Suprapubic skin (tissue), 4 donors: Measurements from ENCODE around the gene HBP1. TPM values are rescaled to one million over a fixed set of nuclear protein-coding genes. Genes with fewer than 3 reads are reported as not detected.

Experiments used
- DNase-seq, 2 donors: peaks; one replicate each; pipeline ENCODE4 v3.0.0-alpha.2; 2019; ENCODE audit warnings: low spot score in 2 of 2
- H3K27ac ChIP-seq: fragments of 200-600 bp; sonication (generic); one replicate; pipeline ENCODE4 v1.5.1; 2019
- H3K27me3 ChIP-seq: fragments of 200-600 bp; sonication (generic); one replicate; pipeline ENCODE4 v1.5.1; 2019
- H3K36me3 ChIP-seq: fragments of 200-600 bp; sonication (generic); one replicate; pipeline ENCODE4 v1.5.1; 2019
- H3K4me1 ChIP-seq: fragments of 200-600 bp; sonication (generic); one replicate; pipeline ENCODE4 v1.5.1; 2019
- H3K4me3 ChIP-seq: fragments of 200-600 bp; sonication (generic); one replicate; pipeline ENCODE4 v1.5.1; 2019; ENCODE audit warnings: mild to moderate bottlenecking
- H3K9me3 ChIP-seq: fragments of 200-600 bp; sonication (generic); one replicate; pipeline ENCODE4 v1.5.1; 2019
- CTCF ChIP-seq, 2 donors: fragments of 200-600 bp in 1 of 2; fragments of 450-650 bp in 1 of 2; sonication (generic) in 1 of 2; IDR thresholded peaks; one replicate each; pipeline ENCODE4 v1.5.1; 2016 to 2019; ENCODE audit warnings: antibody characterized with exemption in 2 of 2, mild to moderate bottlenecking in 1 of 2, moderate library complexity in 1 of 2
- EP300 ChIP-seq: sonication (generic); formaldehyde crosslinking; IDR thresholded peaks from one replicate; pipeline ENCODE4 v1.6.1; 2017; ENCODE audit warnings: antibody characterized with exemption
- POLR2A ChIP-seq, 2 donors: fragments of 450-650 bp; IDR thresholded peaks; one replicate each; pipeline ENCODE4 v1.6.1; 2017; ENCODE audit warnings: antibody characterized with exemption in 2 of 2, mild to moderate bottlenecking in 2 of 2, moderate library complexity in 2 of 2
- POLR2AphosphoS5 ChIP-seq, 3 donors: sonication (generic); formaldehyde crosslinking; IDR thresholded peaks; one replicate each; pipeline ENCODE4 v1.6.1; 2017; ENCODE audit warnings: antibody characterized with exemption in 3 of 3
- WGBS: methylation state at CpG from one replicate; pipeline ENCODE4 v1.1.5; 2018; 5-methylcytosine and 5-hydroxymethylcytosine counted together
- total RNA-seq, 4 donors: library from RNA; depleted of rRNA; stranded (reverse); fragments of >200 nt; gene quantifications; one replicate each; pipeline ENCODE4 v1.1.0, GENCODE V29; 2016

The HBP1 gene
- total RNA-seq, 4 donors from 2014 or later = 101 to 207 (median 138) TPM

DNA sequence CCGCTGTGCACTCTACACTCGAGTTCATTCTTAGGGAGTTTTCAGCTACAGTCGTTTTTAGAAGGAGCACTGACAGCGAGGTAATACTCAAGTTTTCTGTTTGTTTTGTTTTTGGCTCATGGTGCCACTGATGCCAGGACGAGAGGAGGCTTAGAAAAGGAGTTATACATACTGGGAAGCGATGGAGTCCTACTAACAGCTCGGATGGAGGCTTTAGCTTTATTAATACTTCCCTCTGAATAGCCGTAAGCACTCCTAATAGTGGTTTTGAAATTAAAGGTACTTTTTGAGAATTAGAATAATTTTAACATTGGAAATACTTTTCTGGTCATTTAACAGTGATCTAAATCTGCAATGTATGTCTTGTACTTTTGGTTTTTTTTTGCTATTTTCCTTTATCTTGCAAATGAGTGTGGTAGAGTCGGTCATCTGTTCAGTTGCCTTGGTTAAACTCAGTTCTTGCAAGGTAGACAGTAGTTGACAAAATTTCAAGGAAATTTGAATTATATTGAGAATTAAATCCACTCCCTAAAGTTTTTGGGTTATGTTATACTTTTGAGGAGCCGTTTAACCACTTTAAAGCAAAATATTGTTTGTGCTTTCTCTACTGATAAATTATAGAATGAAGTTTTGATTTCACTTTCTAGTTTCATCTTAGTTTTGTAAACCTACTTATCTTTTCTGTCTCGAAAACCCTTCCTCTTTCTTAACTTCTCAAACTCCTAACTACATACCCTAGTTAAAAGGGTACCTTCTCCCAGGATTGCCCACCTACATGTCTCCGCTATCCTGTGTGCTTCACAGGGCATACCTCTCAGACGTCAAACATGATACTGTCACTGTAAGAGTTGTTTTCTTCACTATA lies 1.5 kb downstream of the HBP1 start:
- Histone ChIP-seq H3K4me1 (peaks cover 53% of the 10 kb centered on the region), H3K27ac (peak overlapping the region; percentile 99), H3K9me3 (no peaks in the 10 kb centered on the region), H3K4me3 (peak overlapping the region; percentile 90), H3K27me3 (no peaks in the 10 kb centered on the region), H3K36me3 (peaks cover 6% of the 10 kb centered on the region)
- TF ChIP-seq EP300 (no peak), POLR2A (IDR thresholded peaks at IDR 0.05) (no peak), CTCF (IDR thresholded peaks at IDR 0.05) (no peak), POLR2AphosphoS5 (IDR thresholded peaks at IDR 0.05) (no peak)
- WGBS = 11% methylated on average over 13 of the region's 13 CpGs
- no peak for DNase-seq

DNA sequence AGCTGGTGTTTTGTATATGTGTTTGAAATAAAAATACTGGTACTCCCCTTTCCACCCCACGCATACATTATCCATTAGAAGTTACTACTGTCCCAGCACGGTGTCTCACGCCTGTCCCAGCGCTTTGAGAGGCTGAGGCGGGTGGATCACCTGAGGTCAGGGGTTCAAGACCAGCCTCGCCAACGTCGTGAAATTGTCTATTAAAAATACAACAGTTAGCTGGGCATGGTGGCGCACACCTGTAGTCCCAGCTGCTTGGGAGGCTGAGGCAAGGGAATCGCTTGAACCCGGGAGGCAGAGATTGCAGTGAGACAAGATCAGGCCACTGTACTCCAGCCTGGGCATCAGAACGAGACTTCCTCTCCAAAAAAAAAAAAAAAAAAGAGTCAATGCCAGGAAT lies 2.7 kb downstream of the HBP1 start:
- no peak for TF ChIP-seq EP300
- no peak overlapping the region for H3K4me3 ChIP-seq
- H3K27ac ChIP-seq = no peak overlapping the region
- peaks cover 57% of the 10 kb centered on the region for H3K4me1 ChIP-seq
- DNase-seq = no peak
- no peaks in the 10 kb centered on the region for H3K27me3 ChIP-seq
- peaks cover 6% of the 10 kb centered on the region for H3K36me3 ChIP-seq
- WGBS = 89% methylated on average over 12 of the region's 12 CpGs
- H3K9me3 ChIP-seq = no peaks in the 10 kb centered on the region

DNA sequence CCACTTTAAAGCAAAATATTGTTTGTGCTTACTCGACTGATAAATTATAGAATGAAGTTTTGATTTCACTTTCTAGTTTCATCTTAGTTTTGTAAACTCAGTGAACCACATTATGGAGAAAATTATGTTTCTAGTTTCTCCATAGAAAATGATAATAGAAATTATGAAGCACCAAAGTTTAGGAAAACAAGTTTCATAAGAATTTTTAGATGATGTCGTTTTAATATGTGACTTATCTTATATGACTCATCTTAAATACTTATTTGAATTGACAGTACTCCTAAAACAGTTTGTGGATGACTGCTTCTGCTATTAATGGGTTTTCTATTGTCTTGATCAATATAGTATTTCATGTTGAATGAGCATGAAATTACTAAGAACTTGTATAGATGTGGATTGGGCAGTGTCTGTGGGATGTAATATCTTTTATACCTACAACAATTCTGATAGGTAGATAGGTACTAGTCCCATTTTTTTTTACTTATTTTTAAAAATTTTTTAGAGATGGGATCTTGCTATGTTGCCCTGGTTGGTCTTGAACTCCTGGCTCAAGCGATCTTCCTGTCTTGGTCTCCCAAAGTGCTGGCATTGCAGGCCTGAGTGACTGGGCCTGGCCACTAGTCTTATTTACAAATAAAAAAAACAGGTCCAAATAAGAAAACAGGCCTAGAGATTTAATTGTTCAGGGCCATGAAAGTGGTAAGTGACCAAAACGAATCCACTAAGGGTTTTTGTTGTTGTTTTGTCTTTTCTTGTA lies 3.7 kb downstream of the HBP1 start:
- Histone ChIP-seq H3K36me3 (peaks cover 6% of the 10 kb centered on the region), H3K27me3 (no peaks in the 10 kb centered on the region), H3K4me1 (peaks cover 62% of the 10 kb centered on the region), H3K27ac (no peak overlapping the region), H3K4me3 (no peak overlapping the region), H3K9me3 (no peaks in the 10 kb centered on the region)
- no peak for TF ChIP-seq POLR2A (IDR thresholded peaks at IDR 0.05)
- no peak for TF ChIP-seq EP300
- no peak for TF ChIP-seq POLR2AphosphoS5 (IDR thresholded peaks at IDR 0.05)
- no peak for TF ChIP-seq CTCF (IDR thresholded peaks at IDR 0.05)
- WGBS = 68% methylated on average over 4 of the region's 4 CpGs
- DNase-seq = no peak

DNA sequence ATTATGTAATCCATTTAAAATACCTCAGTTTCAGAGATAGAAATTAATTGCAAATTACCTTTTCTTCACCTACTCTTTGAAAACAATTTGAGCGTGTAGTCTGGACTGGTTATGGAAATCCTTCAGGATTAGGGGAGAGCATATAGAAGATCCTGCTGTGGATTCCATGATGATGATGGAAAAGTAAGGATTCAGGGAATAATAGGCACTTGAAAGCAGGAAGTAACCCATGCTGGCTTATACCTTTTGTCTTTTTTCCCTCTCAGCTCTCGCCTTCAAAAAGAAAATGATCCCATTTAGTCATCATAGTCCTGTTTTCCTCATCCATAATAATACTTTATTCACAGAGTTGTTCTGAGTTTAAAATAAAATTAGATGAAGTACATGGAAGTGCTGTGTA lies 4.4 kb downstream of the HBP1 start:
- WGBS = 73% methylated on average over 2 of the region's 2 CpGs
- TF ChIP-seq CTCF (IDR thresholded peaks at IDR 0.05) = no peak
- TF ChIP-seq EP300 = no peak
- TF ChIP-seq POLR2A (IDR thresholded peaks at IDR 0.05) = no peak
- TF ChIP-seq POLR2AphosphoS5 (IDR thresholded peaks at IDR 0.05) = no peak
- Histone ChIP-seq H3K36me3 (peaks cover 6% of the 10 kb centered on the region), H3K27ac (no peak overlapping the region), H3K27me3 (no peaks in the 10 kb centered on the region), H3K4me3 (no peak overlapping the region), H3K9me3 (no peaks in the 10 kb centered on the region), H3K4me1 (peaks cover 67% of the 10 kb centered on the region)
- no peak for DNase-seq

- H3K4me1 ChIP-seq = peaks cover 69% of the 10 kb centered on the region
- WGBS = 66% methylated on average over 4 of the region's 4 CpGs
- no peak for DNase-seq
Measured at GRCh38 chr7:107173691-107174406, 5.0 kb downstream of the HBP1 start.

More at GRCh38 chr7:107173691-107174406, 5.0 kb downstream of the HBP1 start:
- Histone ChIP-seq H3K9me3 (no peaks in the 10 kb centered on the region), H3K27me3 (no peaks in the 10 kb centered on the region), H3K36me3 (peaks cover 6% of the 10 kb centered on the region), H3K4me3 (no peak overlapping the region), H3K27ac (no peak overlapping the region)
- TF ChIP-seq EP300 = no peak
- no peak for TF ChIP-seq CTCF (IDR thresholded peaks at IDR 0.05)
- TF ChIP-seq POLR2A (IDR thresholded peaks at IDR 0.05) = no peak
- no peak for TF ChIP-seq POLR2AphosphoS5 (IDR thresholded peaks at IDR 0.05)
